Activated naive CD4-positive, alpha-beta T cell treated with anti-CD3 and anti-CD28 coated beads, Interleukin-2, amount 50 U/mL, for 16 hours (primary cell): Measurements from ENCODE around the gene RAB3IL1.
"Not testable (repeated sequence)": the region's sequence is repeated elsewhere in the genome, so short reads cannot be mapped to it uniquely, and the experiment has no call there.

Experiments
- DNase-seq: peaks from one replicate; pipeline ENCODE4 v3.0.0-alpha.2; 2020

RAB3IL1 gene

GRCh38 chr11:61883947-61884346, 33.4 kb downstream of the RAB3IL1 start:
- no peak for DNase-seq

- no peak for DNase-seq
These were observed 34.0 kb downstream of the RAB3IL1 start for GRCh38 chr11:61883327-61883726.

GRCh38 chr11:61882879-61883278, 34.5 kb downstream of the RAB3IL1 start:
- no peak for DNase-seq

- DNase-seq = not testable (repeated sequence)
These were observed 35.1 kb downstream of the RAB3IL1 start for GRCh38 chr11:61882267-61882666.

- DNase-seq = no peak
These were observed 36.0 kb downstream of the RAB3IL1 start for GRCh38 chr11:61881397-61881796.

GRCh38 chr11:61880454-61880853, 36.9 kb downstream of the RAB3IL1 start:
- no peak for DNase-seq

- DNase-seq = no peak
These were observed 37.3 kb downstream of the RAB3IL1 start for GRCh38 chr11:61880031-61880430.

GRCh38 chr11:61879152-61879551, 38.2 kb downstream of the RAB3IL1 start:
- DNase-seq = no peak

GRCh38 chr11:61875698-61876097, 41.7 kb downstream of the RAB3IL1 start:
- DNase-seq = no peak

GRCh38 chr11:61874853-61875252, 42.5 kb downstream of the RAB3IL1 start:
- DNase-seq = no peak

- no peak for DNase-seq
These were observed 43.0 kb downstream of the RAB3IL1 start for GRCh38 chr11:61874377-61874809.

GRCh38 chr11:61873588-61874376, 43.6 kb downstream of the RAB3IL1 start:
- no peak for DNase-seq

GRCh38 chr11:61872935-61873565, 44.3 kb downstream of the RAB3IL1 start:
- DNase-seq = no peak

GRCh38 chr11:61871158-61871597, 46.2 kb downstream of the RAB3IL1 start:
- DNase-seq = peak; percentile 66

GRCh38 chr11:61870541-61871031, 46.8 kb downstream of the RAB3IL1 start:
- no peak for DNase-seq

- no peak for DNase-seq
These were observed 47.5 kb downstream of the RAB3IL1 start for GRCh38 chr11:61869708-61870451.

GRCh38 chr11:61869429-61869707, 48.0 kb downstream of the RAB3IL1 start:
- DNase-seq = no peak

GRCh38 chr11:61868571-61869428, 48.6 kb downstream of the RAB3IL1 start:
- DNase-seq = no peak

- DNase-seq = no peak
These were observed 50.4 kb downstream of the RAB3IL1 start for GRCh38 chr11:61866958-61867343.

- no peak for DNase-seq
These were observed 51.0 kb downstream of the RAB3IL1 start for GRCh38 chr11:61866231-61866957.

- no peak for DNase-seq
These were observed 52.3 kb downstream of the RAB3IL1 start for GRCh38 chr11:61864814-61865775.
